ENCODE data around the gene KSR2.

DNA sequence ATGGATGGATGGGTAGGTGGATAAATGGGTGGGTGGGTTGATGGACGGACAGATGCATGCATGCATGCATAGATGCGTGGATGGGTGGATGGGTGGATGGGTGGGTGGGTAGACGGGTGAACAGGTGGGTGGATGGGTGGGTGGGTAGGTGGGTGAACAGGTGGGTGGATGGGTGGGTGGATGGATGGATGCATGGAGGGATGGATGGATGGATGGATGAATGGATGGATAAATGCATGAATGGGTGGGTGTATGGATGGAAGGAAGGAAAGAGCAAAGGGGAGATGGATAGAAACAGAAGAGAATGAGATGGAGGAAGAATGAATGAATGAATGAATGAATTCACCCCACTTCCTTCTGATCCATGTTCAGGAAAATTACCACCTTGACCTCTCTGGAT is 143.0 kb downstream of the KSR2 start:
- TF ChIP-seq, protein P1, sequence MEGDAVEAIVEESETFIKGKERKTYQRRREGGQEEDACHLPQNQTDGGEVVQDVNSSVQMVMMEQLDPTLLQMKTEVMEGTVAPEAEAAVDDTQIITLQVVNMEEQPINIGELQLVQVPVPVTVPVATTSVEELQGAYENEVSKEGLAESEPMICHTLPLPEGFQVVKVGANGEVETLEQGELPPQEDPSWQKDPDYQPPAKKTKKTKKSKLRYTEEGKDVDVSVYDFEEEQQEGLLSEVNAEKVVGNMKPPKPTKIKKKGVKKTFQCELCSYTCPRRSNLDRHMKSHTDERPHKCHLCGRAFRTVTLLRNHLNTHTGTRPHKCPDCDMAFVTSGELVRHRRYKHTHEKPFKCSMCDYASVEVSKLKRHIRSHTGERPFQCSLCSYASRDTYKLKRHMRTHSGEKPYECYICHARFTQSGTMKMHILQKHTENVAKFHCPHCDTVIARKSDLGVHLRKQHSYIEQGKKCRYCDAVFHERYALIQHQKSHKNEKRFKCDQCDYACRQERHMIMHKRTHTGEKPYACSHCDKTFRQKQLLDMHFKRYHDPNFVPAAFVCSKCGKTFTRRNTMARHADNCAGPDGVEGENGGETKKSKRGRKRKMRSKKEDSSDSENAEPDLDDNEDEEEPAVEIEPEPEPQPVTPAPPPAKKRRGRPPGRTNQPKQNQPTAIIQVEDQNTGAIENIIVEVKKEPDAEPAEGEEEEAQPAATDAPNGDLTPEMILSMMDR (IDR thresholded peaks at IDR 0.05), result no peak
- no peak for TF ChIP-seq POLR2A (IDR thresholded peaks at IDR 0.05)
